ENCODE results near the gene NOS3. TPM values are rescaled to one million over a fixed set of nuclear protein-coding genes. Genes with fewer than 3 reads are reported as not detected.

Gene NOS3
- total and polyA plus RNA-seq, 9 of the 15 experiments (the other 6 are each of a cell fraction or from before 2014, with no cell fraction given), result 1.1 to 121 (median 23.6) TPM

- no peak for TF ChIP-seq RNF219 (CRISPR knock-in tag; IDR thresholded peaks at IDR 0.05)
- peak in 1 of 2 experiments; percentile 41; a peak in 1 of 4 replicates for TF ChIP-seq SIN3A (IDR thresholded peaks at IDR 0.05; ENCODE audit: borderline replicate concordance in 2 of 2, control insufficient read depth in 1 of 2, low read depth in 2 of 2, low read length in 2 of 2)
- 0 out of 2 replicates have a peak, but pooled peaks have one; percentile 23 for TF ChIP-seq TFAP4 (CRISPR knock-in tag; IDR thresholded peaks at IDR 0.05; ENCODE audit: borderline replicate concordance)
- TF ChIP-seq FOXP1 (CRISPR knock-in tag; IDR thresholded peaks at IDR 0.05), result 0 out of 2 replicates have a peak, but pooled peaks have one; percentile 35
- TF ChIP-seq ARID1B (IDR thresholded peaks at IDR 0.05), result no peak; the same call in 1 of the 2 replicates
- peak; percentile 51; the same call in 1 of the 2 replicates for TF ChIP-seq TCF15 (CRISPR knock-in tag; IDR thresholded peaks at IDR 0.05)
- TF ChIP-seq MCM3 (IDR thresholded peaks at IDR 0.05), result no peak
- 0 out of 2 replicates have a peak, but pooled peaks have one; percentile 6 for TF ChIP-seq CREM (IDR thresholded peaks at IDR 0.05; ENCODE audit: low read depth)
- TF ChIP-seq HMGN3 (IDR thresholded peaks at IDR 0.05; ENCODE audit: borderline replicate concordance, extremely low read depth, insufficient read length, low read depth, low read length), result peak; percentile 21
- TF ChIP-seq ATF6 (CRISPR knock-in tag; IDR thresholded peaks at IDR 0.05), result 0 out of 2 replicates have a peak, but pooled peaks have one; percentile 17
- TF ChIP-seq NR4A1 (CRISPR knock-in tag; IDR thresholded peaks at IDR 0.05), result 0 out of 2 replicates have a peak, but pooled peaks have one; percentile 40
- TF ChIP-seq NR4A1 (tag; IDR thresholded peaks at IDR 0.05), result no peak
- no peak for TF ChIP-seq ZBED1 (IDR thresholded peaks at IDR 0.05)
- TF ChIP-seq THRB (CRISPR knock-in tag; conservative IDR thresholded peaks at IDR 0.05), result peak; percentile 70
- peak; percentile 31; the same call in 1 of the 2 replicates for TF ChIP-seq STAG1 (CRISPR knock-in tag; IDR thresholded peaks at IDR 0.05; ENCODE audit: borderline replicate concordance)
- TF ChIP-seq OTX1 (CRISPR knock-in tag; IDR thresholded peaks at IDR 0.05), result 0 out of 2 replicates have a peak, but pooled peaks have one; percentile 10
- TF ChIP-seq ZBTB17 (CRISPR knock-in tag; IDR thresholded peaks at IDR 0.05), result 0 out of 2 replicates have a peak, but pooled peaks have one; percentile 23
Measured at GRCh38 chr7:150953061-150953997, 37.5 kb upstream of the NOS3 start (continued).

Data from K562 (cell line).